Coronary artery (tissue), 2 donors: ENCODE results near the gene TWNK.

Source experiments
- DNase-seq: peaks from one replicate; pipeline ENCODE4 v3.0.0-alpha.2; 2017; ENCODE audit warnings: low spot score
- H3K27ac ChIP-seq, 2 donors: fragments of 200-600 bp; sonication (generic); one replicate each; pipeline ENCODE4 v1.5.1; 2016 to 2019
- H3K4me3 ChIP-seq: fragments of 200-600 bp; sonication (generic); 2 replicates; pipeline ENCODE4 v1.5.1; 2016; ENCODE audit warnings: mild to moderate bottlenecking, moderate library complexity
- TF ChIP-seq, protein P1 (sequence below): fragments of 200-600 bp; sonication (generic); IDR thresholded peaks from one replicate; pipeline ENCODE4 v1.5.1; 2019; ENCODE audit warnings: antibody characterized with exemption

Gene TWNK

DNA sequence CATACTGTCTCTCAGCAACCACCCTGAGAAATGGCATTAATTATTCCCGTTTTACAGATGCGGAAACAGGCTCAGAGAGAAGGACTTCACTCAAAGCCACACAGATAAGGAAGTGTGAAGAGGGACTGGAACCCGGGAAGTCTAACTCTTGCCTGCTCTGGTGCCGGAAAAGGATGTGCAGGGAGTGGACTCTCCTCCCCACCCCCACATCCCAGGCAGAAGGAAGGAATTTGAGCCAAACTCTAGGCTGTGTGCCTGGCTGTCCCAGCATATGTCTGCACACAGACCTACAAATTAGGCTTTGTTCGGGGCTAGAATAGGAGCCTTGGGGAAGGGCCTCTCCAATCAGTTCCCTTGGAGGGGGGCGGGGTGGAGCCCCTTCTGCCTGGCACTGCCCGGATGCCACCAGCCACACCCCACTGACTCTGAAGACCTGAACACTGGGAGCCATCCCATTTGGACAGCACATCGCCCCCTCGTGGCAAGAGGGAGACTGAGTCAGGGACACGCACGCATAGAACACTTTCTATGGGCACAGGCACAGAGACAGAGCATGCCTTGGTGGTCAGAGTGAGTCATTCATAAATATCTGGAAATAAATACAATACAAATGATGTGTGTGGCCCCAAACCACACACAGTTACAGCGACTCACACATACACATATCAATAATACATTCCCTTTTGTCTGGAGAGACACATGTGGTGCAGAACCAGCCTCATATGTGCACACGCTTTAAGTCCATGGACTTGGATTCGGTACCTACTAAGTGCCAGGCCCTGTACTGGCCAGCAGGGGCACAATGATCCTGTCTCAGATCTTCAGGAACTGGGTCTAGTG, 25.4 kb downstream of the TWNK start:
- Histone ChIP-seq H3K27ac (peak overlapping the region; percentile 0 to 77), H3K4me3 (peak overlapping the region; percentile 30)
- TF ChIP-seq, protein P1, sequence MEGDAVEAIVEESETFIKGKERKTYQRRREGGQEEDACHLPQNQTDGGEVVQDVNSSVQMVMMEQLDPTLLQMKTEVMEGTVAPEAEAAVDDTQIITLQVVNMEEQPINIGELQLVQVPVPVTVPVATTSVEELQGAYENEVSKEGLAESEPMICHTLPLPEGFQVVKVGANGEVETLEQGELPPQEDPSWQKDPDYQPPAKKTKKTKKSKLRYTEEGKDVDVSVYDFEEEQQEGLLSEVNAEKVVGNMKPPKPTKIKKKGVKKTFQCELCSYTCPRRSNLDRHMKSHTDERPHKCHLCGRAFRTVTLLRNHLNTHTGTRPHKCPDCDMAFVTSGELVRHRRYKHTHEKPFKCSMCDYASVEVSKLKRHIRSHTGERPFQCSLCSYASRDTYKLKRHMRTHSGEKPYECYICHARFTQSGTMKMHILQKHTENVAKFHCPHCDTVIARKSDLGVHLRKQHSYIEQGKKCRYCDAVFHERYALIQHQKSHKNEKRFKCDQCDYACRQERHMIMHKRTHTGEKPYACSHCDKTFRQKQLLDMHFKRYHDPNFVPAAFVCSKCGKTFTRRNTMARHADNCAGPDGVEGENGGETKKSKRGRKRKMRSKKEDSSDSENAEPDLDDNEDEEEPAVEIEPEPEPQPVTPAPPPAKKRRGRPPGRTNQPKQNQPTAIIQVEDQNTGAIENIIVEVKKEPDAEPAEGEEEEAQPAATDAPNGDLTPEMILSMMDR: peak; percentile 93
- peak; percentile 92 for DNase-seq

DNA sequence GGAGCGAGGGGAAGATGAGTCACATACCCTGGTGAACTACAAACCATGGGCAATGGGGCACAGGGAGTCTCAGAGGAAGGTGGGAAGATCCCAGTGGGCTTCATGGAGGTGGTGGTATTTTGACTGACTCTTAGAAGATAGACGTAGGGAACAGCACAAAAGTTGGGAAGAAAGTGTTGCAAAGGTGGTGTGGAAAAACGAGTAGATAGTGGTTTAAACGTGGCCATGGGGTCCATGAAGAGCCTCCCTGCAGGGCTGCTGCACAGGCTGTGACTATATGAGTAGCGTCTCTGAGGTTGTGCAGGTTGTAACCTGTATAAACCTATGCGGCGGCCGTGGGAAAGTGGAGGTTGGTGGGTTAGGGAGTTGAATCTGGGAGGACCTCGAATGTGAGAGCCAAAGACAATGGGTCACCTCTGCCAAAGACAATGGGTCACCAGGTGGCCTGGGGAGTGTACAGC, 26.1 kb downstream of the TWNK start:
- no peak for DNase-seq
- H3K4me3 ChIP-seq: peak overlapping the region; percentile 30
- peak overlapping the region; percentile 0 to 77 for H3K27ac ChIP-seq
- TF ChIP-seq, protein P1: no peak

DNA sequence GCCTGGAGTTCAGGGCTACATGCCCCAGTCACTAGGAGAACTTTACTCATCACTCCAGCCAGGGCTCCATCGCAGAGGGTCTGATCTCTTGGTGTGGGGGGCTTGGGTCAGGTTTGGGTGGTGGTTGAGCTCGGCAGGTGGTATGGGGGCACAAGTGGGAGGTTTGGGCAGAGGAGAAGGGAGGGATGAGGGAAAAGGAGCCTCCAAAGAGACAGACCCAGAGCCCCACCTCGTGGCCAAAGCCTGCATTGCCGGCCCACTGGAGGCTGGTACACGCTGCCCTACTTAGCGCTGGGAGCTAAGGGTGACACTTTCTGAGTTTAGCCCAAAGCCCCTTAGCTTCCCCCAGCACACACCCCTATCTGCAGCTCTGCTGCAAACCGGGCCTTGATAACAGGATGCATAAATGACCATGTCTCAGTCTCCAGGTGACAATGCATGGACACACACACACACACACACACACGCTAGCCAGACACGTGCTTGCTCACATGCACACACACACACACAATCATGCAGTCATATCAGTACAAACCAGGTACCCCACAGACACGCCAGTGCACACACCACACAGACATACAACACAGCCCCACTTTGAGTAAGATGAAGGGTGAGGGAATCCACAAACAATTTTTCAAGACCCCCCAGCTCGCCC, 27.0 kb downstream of the TWNK start:
- Histone ChIP-seq H3K4me3 (no peak overlapping the region), H3K27ac (no peak overlapping the region)
- DNase-seq: no peak

DNA sequence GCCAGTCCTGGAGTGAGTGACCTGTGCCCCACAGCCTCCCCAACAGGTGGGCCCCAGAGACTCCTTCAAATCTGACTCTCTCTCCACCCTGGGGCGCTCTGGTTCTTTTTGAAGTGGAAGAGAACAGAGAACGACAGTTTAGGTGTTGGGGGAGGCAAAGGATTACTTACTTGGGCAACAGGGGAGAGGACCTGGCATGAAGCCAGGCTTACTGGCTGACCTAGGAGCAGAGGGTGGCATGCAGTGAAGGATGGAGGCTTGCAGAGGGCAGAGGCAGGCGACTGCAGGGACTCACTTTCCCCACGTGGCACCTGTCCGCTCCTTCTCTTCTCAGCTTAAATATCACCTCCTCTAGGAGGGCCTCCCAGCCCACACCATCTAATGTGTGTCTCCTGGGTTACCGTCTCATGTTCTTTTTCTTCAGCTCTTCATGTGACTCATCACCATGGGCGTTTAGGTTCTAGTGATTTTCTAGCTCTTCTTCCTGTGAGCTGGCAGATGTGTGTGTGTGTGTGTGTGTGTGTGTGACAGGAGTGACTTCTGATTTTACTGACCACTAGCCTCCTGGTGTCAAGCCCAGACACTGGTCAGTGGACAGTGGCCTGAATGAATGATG, 27.7 kb downstream of the TWNK start:
- TF ChIP-seq, protein P1: no peak
- Histone ChIP-seq H3K4me3 (no peak overlapping the region), H3K27ac (no peak overlapping the region)
- no peak for DNase-seq

More for the DNA sequence above, 27.0 kb downstream of the TWNK start:
- TF ChIP-seq, protein P1: peak; percentile 94

DNA sequence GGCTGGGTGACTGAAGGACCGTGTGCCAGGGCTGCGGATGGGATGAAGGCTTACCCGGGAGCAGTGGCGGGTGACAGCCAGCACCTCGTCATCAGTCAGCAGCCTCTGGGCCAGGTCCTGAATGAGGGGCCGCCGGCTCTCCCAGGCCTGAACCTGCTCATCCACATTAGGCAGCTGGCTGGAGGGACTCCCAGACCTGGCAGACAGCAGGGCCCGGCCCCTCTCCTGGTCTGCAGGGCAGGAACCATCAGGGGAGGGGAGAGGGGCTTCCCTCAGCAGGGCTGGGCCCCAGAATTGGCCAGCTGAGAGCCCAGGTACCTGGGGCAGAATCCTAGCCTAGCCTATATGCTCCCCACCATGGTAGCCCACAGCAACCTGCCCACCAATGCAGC, 28.2 kb downstream of the TWNK start:
- DNase-seq: no peak
- Histone ChIP-seq H3K27ac (no peak overlapping the region), H3K4me3 (no peak overlapping the region)
- TF ChIP-seq, protein P1: no peak

DNA sequence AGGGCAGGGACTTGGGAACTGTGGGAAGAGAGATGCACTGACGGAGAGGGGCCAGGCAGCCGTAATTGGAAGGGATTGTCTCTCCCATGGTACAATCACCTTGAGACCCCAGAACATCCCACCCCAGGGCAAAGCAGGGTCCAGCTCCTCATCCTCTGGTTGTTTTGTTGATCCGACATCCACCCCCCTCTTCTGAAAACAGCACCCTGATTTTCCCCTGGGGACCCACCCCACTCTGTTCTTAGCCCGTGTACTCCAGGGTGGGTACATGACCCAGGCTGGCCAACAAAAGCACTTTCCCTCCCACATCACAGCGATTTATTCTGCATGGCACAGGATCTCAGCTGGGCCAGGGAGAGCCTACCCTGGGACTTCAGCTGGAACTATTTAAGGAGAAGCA, 29.5 kb downstream of the TWNK start:
- Histone ChIP-seq H3K27ac (no peak overlapping the region), H3K4me3 (no peak overlapping the region)
- no peak for DNase-seq
- TF ChIP-seq, protein P1: no peak
